ENCODE results near the gene NEK7. TPM values are rescaled to one million over a fixed set of nuclear protein-coding genes. Genes with fewer than 3 reads are reported as not detected.

Gene NEK7
- total and polyA plus RNA-seq, 2 donors (not counting 1 experiment from before 2014, with no cell fraction given), result 8.1 to 75.4 TPM

DNA sequence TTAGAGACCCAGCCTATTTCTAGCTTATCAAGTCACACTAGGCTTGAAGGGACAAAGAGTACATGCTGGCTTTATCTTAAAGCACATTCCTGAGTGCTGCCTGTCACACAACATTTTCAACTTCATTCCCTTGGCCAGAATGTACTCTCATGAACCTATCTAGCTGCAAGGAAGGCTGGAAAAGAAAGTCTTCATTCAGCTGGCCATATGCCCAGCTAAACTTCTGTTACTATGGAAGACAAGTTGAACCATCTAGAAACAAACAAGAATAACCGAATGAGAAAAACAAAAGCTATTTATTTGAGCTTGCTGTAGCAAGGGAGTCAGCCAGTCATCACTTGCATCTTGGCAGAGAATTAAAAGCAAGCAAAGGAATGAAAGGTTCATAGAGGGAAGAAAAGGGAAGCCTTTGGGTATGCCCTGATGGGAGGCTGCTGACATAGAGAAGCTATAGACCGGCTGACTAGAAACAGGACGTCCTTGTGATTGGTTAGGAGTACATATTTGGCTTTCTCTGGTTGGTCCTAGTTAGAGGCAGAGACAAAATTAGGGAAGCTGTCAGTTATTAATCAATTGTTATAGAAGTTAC, 108.4 kb downstream of the NEK7 start:
- Histone ChIP-seq H3K27me3 (replicated peaks in 1 of 4; ENCODE audit: control extremely low read depth in 1 of 4, control insufficient read depth in 3 of 4, insufficient read depth in 4 of 4, low read length in 3 of 4) (no peaks in the 10 kb centered on the region), H3K4me2 (replicated peaks; ENCODE audit: low read depth, low read length, poor library complexity, severe bottlenecking) (no peak overlapping the region), H4K20me1 (ENCODE audit: control insufficient read depth, insufficient read depth, low read length, poor library complexity, severe bottlenecking) (no peaks in the 10 kb centered on the region), H2AFZ (ENCODE audit: insufficient read depth, low read depth, low read length, poor library complexity, severe bottlenecking) (no peak overlapping the region), H3K4me1 (ENCODE audit: control insufficient read depth in 2 of 2, insufficient read depth in 2 of 2, low read length in 2 of 2) (no peaks in the 10 kb centered on the region), H3K36me3 (replicated peaks in 1 of 2; ENCODE audit: control extremely low read depth in 1 of 2, control insufficient read depth in 1 of 2, extremely low read depth in 1 of 2, insufficient read depth in 2 of 2, low read length in 1 of 2) (peaks cover 0 to 7% of the 10 kb centered on the region in 2 experiments), H3K9me3 (ENCODE audit: control extremely low read depth in 1 of 3, control insufficient read depth in 2 of 3, insufficient read depth in 1 of 3, low read length in 2 of 3) (no peaks in the 10 kb centered on the region), H3K27ac (ENCODE audit: low read length in 2 of 2) (no peak overlapping the region), H3K79me2 (ENCODE audit: control insufficient read depth, insufficient read depth, low read length) (no peaks in the 10 kb centered on the region), H3K4me3 (ENCODE audit: control extremely low read depth in 1 of 5, extremely low read depth in 1 of 5, insufficient read depth in 1 of 5, low read depth in 2 of 5, low read length in 4 of 5) (no peak overlapping the region), H3K9ac (ENCODE audit: low read length) (no peak overlapping the region)
- Mint-ChIP-seq H3K27ac (no peak overlapping the region), H3K4me1 (no peaks in the 10 kb centered on the region), H3K27me3 (no peaks in the 10 kb centered on the region), H3K4me3 (no peak overlapping the region), H3K9me3 (ENCODE audit: insufficient read depth) (no peaks in the 10 kb centered on the region)
- DNase-seq (no peak), ATAC-seq (ENCODE audit: low read depth) (no peak)
- TF ChIP-seq, protein P1, sequence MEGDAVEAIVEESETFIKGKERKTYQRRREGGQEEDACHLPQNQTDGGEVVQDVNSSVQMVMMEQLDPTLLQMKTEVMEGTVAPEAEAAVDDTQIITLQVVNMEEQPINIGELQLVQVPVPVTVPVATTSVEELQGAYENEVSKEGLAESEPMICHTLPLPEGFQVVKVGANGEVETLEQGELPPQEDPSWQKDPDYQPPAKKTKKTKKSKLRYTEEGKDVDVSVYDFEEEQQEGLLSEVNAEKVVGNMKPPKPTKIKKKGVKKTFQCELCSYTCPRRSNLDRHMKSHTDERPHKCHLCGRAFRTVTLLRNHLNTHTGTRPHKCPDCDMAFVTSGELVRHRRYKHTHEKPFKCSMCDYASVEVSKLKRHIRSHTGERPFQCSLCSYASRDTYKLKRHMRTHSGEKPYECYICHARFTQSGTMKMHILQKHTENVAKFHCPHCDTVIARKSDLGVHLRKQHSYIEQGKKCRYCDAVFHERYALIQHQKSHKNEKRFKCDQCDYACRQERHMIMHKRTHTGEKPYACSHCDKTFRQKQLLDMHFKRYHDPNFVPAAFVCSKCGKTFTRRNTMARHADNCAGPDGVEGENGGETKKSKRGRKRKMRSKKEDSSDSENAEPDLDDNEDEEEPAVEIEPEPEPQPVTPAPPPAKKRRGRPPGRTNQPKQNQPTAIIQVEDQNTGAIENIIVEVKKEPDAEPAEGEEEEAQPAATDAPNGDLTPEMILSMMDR (IDR thresholded peaks at IDR 0.05), result no peak
- WGBS (ENCODE audit: insufficient coverage), result 78% methylated on average over 2 of the region's 3 CpGs
- ChIA-PET CTCF (interaction anchor here (1.2 kb wide), 1 partner anchor 10 kb away, joined by 3 read pairs; no protein-coding TSS in a partner anchor), POLR2A (no interaction called here)
- intact Hi-C loops (cut with micrococcal nuclease), result no loop called here

DNA sequence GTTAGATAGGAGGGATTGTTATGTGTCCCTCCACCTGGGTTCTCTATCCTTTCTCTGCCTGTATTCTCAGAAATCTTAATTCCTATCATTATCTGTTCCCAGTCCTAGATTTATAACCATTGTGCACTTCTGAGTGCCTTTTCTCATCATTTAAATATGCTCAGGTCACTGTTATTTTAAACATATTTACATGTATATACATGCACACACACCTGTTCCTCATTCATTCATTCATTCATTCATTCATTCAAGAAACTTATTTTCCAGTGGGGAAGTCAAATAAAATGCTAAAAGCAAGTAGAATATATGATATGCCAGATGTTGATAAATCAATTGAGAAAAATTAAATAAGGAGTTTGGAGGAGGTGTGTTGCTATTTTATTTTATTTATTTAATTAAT, 110.3 kb downstream of the NEK7 start:
- peaks cover 4 to 9% of the 10 kb centered on the region in 2 experiments for H3K36me3 ChIP-seq (replicated peaks in 1 of 2; ENCODE audit: control extremely low read depth in 1 of 2, control insufficient read depth in 1 of 2, extremely low read depth in 1 of 2, insufficient read depth in 2 of 2, low read length in 1 of 2)
- Mint-ChIP-seq H3K4me3 (no peak overlapping the region), H3K27ac (no peak overlapping the region), H3K4me1 (no peaks in the 10 kb centered on the region), H3K27me3 (no peaks in the 10 kb centered on the region), H3K9me3 (ENCODE audit: insufficient read depth) (no peaks in the 10 kb centered on the region)
- H3K79me2 ChIP-seq (ENCODE audit: control insufficient read depth, insufficient read depth, low read length), result no peaks in the 10 kb centered on the region
- ChIA-PET CTCF (no interaction called here), POLR2A (no interaction called here)
- no peak overlapping the region for H3K9ac ChIP-seq (ENCODE audit: low read length)
- H2AFZ ChIP-seq (ENCODE audit: insufficient read depth, low read depth, low read length, poor library complexity, severe bottlenecking), result no peak overlapping the region
- TF ChIP-seq, protein P1 (IDR thresholded peaks at IDR 0.05), result no peak
- TF ChIP-seq EZH2 (IDR thresholded peaks at IDR 0.05; ENCODE audit: borderline replicate concordance, insufficient read depth, low read depth, low read length, poor library complexity, severe bottlenecking), result no peak
- no peak overlapping the region for H3K27ac ChIP-seq (ENCODE audit: low read length in 2 of 2)
- ATAC-seq (ENCODE audit: low read depth) (no peak), DNase-seq (no peak)
- intact Hi-C loops (cut with micrococcal nuclease), result no loop called here
- no peak overlapping the region for H3K4me2 ChIP-seq (replicated peaks; ENCODE audit: low read depth, low read length, poor library complexity, severe bottlenecking)
- H3K9me3 ChIP-seq (ENCODE audit: control extremely low read depth in 1 of 3, control insufficient read depth in 2 of 3, insufficient read depth in 1 of 3, low read length in 2 of 3), result no peaks in the 10 kb centered on the region
- no peak overlapping the region for H3K4me3 ChIP-seq (ENCODE audit: control extremely low read depth in 1 of 5, extremely low read depth in 1 of 5, insufficient read depth in 1 of 5, low read depth in 2 of 5, low read length in 4 of 5)
- H3K4me1 ChIP-seq (ENCODE audit: control insufficient read depth in 2 of 2, insufficient read depth in 2 of 2, low read length in 2 of 2), result no peaks in the 10 kb centered on the region
- H3K27me3 ChIP-seq (replicated peaks in 1 of 4; ENCODE audit: control extremely low read depth in 1 of 4, control insufficient read depth in 3 of 4, insufficient read depth in 4 of 4, low read length in 3 of 4), result no peaks in the 10 kb centered on the region
- peaks cover 10% of the 10 kb centered on the region for H4K20me1 ChIP-seq (ENCODE audit: control insufficient read depth, insufficient read depth, low read length, poor library complexity, severe bottlenecking)

Data from B cell (primary cell).